IMR-90 (cell line): ENCODE measurements around the gene RAB20. TPM values are rescaled to one million over a fixed set of nuclear protein-coding genes. Genes with fewer than 3 reads are reported as not detected.

Source experiments
- ATAC-seq: fragments of 200-7000 bp; cut with Tn5 transposase; 2 replicates; pipeline ENCODE4 v1.9.1; 2020; ENCODE audit warnings: low read depth, mild to moderate bottlenecking, moderate library complexity
- BruUV-seq: library from RNA; stranded (reverse); fragments of 400-500 nt; replicated peaks from 2 replicates; lab custom pipeline; 2021; lab: Mats Ljungman, UMichigan
- CTCF ChIA-PET: fragments of 300-600 bp; formaldehyde crosslinking; extraction: SDS; loops from one replicate; lab custom pipeline; 2021; ENCODE audit warnings: antibody characterized with exemption; lab: Yijun Ruan, JAX
- POLR2A ChIA-PET: fragments of 300-600 bp; sonication (Branson Sonifier 250); formaldehyde crosslinking; loops from one replicate; lab custom pipeline; 2022; ENCODE audit warnings: antibody characterized with exemption; ENCODE audit not compliant: unreplicated experiment; lab: Charles Lee
- DNase-seq: peaks from one replicate; pipeline ENCODE4 v3.0.0; 2013
- H2AFZ ChIP-seq: replicated peaks from 2 replicates; pipeline ENCODE3; 2013; ENCODE audit warnings: low read length, mild to moderate bottlenecking; ENCODE audit not compliant: poor library complexity
- H2AK5ac ChIP-seq: 2 replicates; pipeline ENCODE4 v1.6.1; 2013; ENCODE audit warnings: low read depth, low read length, inconsistent platforms
- H2AK9ac ChIP-seq: replicated peaks from 2 replicates; pipeline ENCODE3; 2013; ENCODE audit warnings: mild to moderate bottlenecking, low read depth, low read length, moderate library complexity; ENCODE audit not compliant: poor library complexity
- H2BK120ac ChIP-seq: 2 replicates; pipeline ENCODE4 v1.6.1; 2013; ENCODE audit warnings: low read depth, low read length, inconsistent platforms
- H2BK15ac ChIP-seq: 3 replicates; pipeline ENCODE4 v1.6.1; 2013; ENCODE audit warnings: low read depth, low read length, inconsistent platforms
- H2BK20ac ChIP-seq: 2 replicates; pipeline ENCODE4 v1.6.1; 2013; ENCODE audit warnings: low read depth, mild to moderate bottlenecking, inconsistent platforms, low read length, moderate library complexity
- H2BK5ac ChIP-seq: 2 replicates; pipeline ENCODE4 v1.6.1; 2013; ENCODE audit warnings: mild to moderate bottlenecking, low read depth, low read length, inconsistent platforms; ENCODE audit not compliant: poor library complexity, severe bottlenecking
- H3K14ac ChIP-seq: replicated peaks from 2 replicates; pipeline ENCODE4 v1.6.1; 2013; ENCODE audit warnings: low read depth, low read length, inconsistent platforms
- H3K18ac ChIP-seq: 2 replicates; pipeline ENCODE4 v1.6.1; 2013; ENCODE audit warnings: low read depth, low read length, control low read depth
- H3K23ac ChIP-seq: 2 replicates; pipeline ENCODE4 v1.6.1; 2013; ENCODE audit warnings: low read depth, low read length, inconsistent platforms
- H3K27ac ChIP-seq: 2 replicates; pipeline ENCODE4 v1.5.1; 2013; ENCODE audit warnings: mild to moderate bottlenecking, control low read depth, low read length; ENCODE audit not compliant: insufficient read depth
- H3K27me3 ChIP-seq: 2 replicates; pipeline ENCODE4 v1.6.1; 2013; ENCODE audit warnings: low read length; ENCODE audit not compliant: control insufficient read depth, insufficient read depth
- H3K36me3 ChIP-seq: 2 replicates; pipeline ENCODE4 v1.6.1; 2013; ENCODE audit warnings: low read length, mixed read lengths; ENCODE audit not compliant: control insufficient read depth, insufficient read depth
- H3K4ac ChIP-seq: 2 replicates; pipeline ENCODE4 v1.6.1; 2013; ENCODE audit warnings: low read depth, low read length, inconsistent platforms
- H3K4me1 ChIP-seq: 2 replicates; pipeline ENCODE4 v1.6.1; 2013; ENCODE audit warnings: low read length, mixed read lengths; ENCODE audit not compliant: control insufficient read depth, insufficient read depth
- H3K4me2 ChIP-seq: 2 replicates; pipeline ENCODE4 v1.6.1; 2013; ENCODE audit warnings: low read depth, mild to moderate bottlenecking, control low read depth, low read length, moderate library complexity
- H3K4me3 ChIP-seq: 2 replicates; pipeline ENCODE4 v1.5.1; 2013; ENCODE audit warnings: low read depth, mild to moderate bottlenecking, control low read depth, low read length, moderate library complexity; ENCODE audit not compliant: insufficient read depth
- H3K56ac ChIP-seq: 2 replicates; pipeline ENCODE4 v1.6.1; 2013; ENCODE audit warnings: low read length, inconsistent platforms; ENCODE audit not compliant: insufficient read depth; ENCODE audit errors: extremely low read depth
- H3K79me1 ChIP-seq, 2 experiments: 2 replicates each; pipeline ENCODE4 v1.6.1; 2013; ENCODE audit warnings: low read length in 2 of 2, inconsistent platforms in 1 of 2, low read depth in 1 of 2
- H3K9ac ChIP-seq: 2 replicates; pipeline ENCODE4 v1.6.1; 2013; ENCODE audit warnings: low read depth, low read length, control low read depth
- H3K9me1 ChIP-seq: 2 replicates; pipeline ENCODE4 v1.6.1; 2013; ENCODE audit warnings: low read length, inconsistent platforms; ENCODE audit not compliant: insufficient read depth
- H3K9me3 ChIP-seq: 2 replicates; pipeline ENCODE4 v1.6.1; 2013; ENCODE audit warnings: low read length; ENCODE audit not compliant: control insufficient read depth, insufficient read depth
- H4K20me1 ChIP-seq: 2 replicates; pipeline ENCODE4 v1.6.1; 2013; ENCODE audit warnings: low read length, inconsistent platforms; ENCODE audit not compliant: insufficient read depth
- H4K5ac ChIP-seq: 2 replicates; pipeline ENCODE4 v1.6.1; 2013; ENCODE audit warnings: mild to moderate bottlenecking, low read depth, low read length, control low read depth
- H4K8ac ChIP-seq, 2 experiments: 2 replicates each; pipeline ENCODE4 v1.6.1; 2013; ENCODE audit warnings: low read depth in 2 of 2, low read length in 2 of 2, control low read depth in 1 of 2, inconsistent platforms in 1 of 2
- H4K91ac ChIP-seq: 2 replicates; pipeline ENCODE4 v1.6.1; 2013; ENCODE audit warnings: low read depth, low read length, inconsistent platforms; ENCODE audit not compliant: insufficient read depth
- CHD1 ChIP-seq: IDR thresholded peaks from 2 replicates; pipeline ENCODE4 v1.6.1; 2012; ENCODE audit warnings: low read depth, low read length, improper control_type of control experiment
- CTCF ChIP-seq: conservative IDR thresholded peaks from 2 replicates; pipeline ENCODE4 v1.5.1; 2012; ENCODE audit warnings: mild to moderate bottlenecking, low read depth, low read length, improper control_type of control experiment
- FOS ChIP-seq: fragments of 150-350 bp; IDR thresholded peaks from 2 replicates; pipeline ENCODE4 v1.6.1; 2016; ENCODE audit warnings: low read depth, low read length
- MAFK ChIP-seq: IDR thresholded peaks from 2 replicates; pipeline ENCODE4 v1.6.1; 2012; ENCODE audit warnings: low read depth, low read length, improper control_type of control experiment
- MAZ ChIP-seq: IDR thresholded peaks from 2 replicates; pipeline ENCODE4 v1.6.1; 2012; ENCODE audit warnings: low read depth, mild to moderate bottlenecking, low read length, improper control_type of control experiment, moderate library complexity, borderline replicate concordance
- MXI1 ChIP-seq: IDR thresholded peaks from 2 replicates; pipeline ENCODE4 v1.6.1; 2012; ENCODE audit warnings: low read depth, mild to moderate bottlenecking, low read length, moderate library complexity, borderline replicate concordance
- POLR2A ChIP-seq: IDR thresholded peaks from 2 replicates; pipeline ENCODE4 v1.6.1; 2012; ENCODE audit warnings: mild to moderate bottlenecking, low read depth, low read length
- WGBS, 2 experiments: methylation state at CpG; one replicate each; pipeline versions ENCODE4 v1.1.5 to v1.1.7; 2013; ENCODE audit warnings: missing lambda C conversion rate in 2 of 2; ENCODE audit not compliant: insufficient read length in 1 of 2; ENCODE audit errors: extremely low coverage in 2 of 2; 5-methylcytosine and 5-hydroxymethylcytosine counted together
- dilution Hi-C: fragments of 300-500 bp; cut with HindIII; formaldehyde crosslinking; loops from one replicate; pipeline ENCODE4 v1.14.3; 2018; ENCODE audit warnings: low sequenced_read_pairs; ENCODE audit not compliant: unreplicated experiment
- in situ Hi-C: fragments of 300-500 bp; cut with MboI; formaldehyde crosslinking; loops from 3 replicates; pipeline ENCODE4 v1.14.3; 2019; ENCODE audit warnings: low sequenced_read_pairs, inconsistent platforms, mixed read lengths
- intact Hi-C: fragments of 100-400 bp; cut with micrococcal nuclease; formaldehyde crosslinking; loops from 2 replicates; pipeline ENCODE4 v1.10.0; 2022
- polyA plus RNA-seq, 3 experiments: library from polyadenylated mRNA; depleted of rRNA; stranded (reverse); fragments of >200 nt; gene quantifications; 2 replicates each; pipeline ENCODE4 v1.2.3, GENCODE V29; 2012; ENCODE audit warnings: low replicate concordance in 1 of 3
- total RNA-seq: library from RNA; depleted of rRNA; stranded (reverse); fragments of >200 nt; gene quantifications from 2 replicates; pipeline ENCODE4 v1.2.3, GENCODE V29; 2012

Gene RAB20
- total and polyA plus RNA-seq, 2 of the 4 experiments (the other 2 are of a cell fraction), result 3.8 to 5.1 TPM

- Histone ChIP-seq H3K27ac (no peak overlapping the region; the same call in 1 of the 2 replicates), H3K18ac (no peak overlapping the region), H3K79me1 (peaks cover 21 to 28% of the 10 kb centered on the region in 2 experiments), H3K9ac (no peak overlapping the region), H4K5ac (no peak overlapping the region), H3K4me2 (no peak overlapping the region), H2AFZ (no peak overlapping the region), H3K27me3 (no peaks in the 10 kb centered on the region), H4K91ac (no peak overlapping the region), H4K20me1 (peaks cover 10% of the 10 kb centered on the region; the same call in 1 of the 2 replicates), H3K56ac (no peak overlapping the region), H2BK20ac (no peak overlapping the region), H3K4ac (no peak overlapping the region), H3K4me3 (no peak overlapping the region), H3K4me1 (peaks cover 13% of the 10 kb centered on the region), H3K36me3 (peaks cover 90% of the 10 kb centered on the region), H2BK5ac (peak overlapping the region; percentile 6), H2BK15ac (no peak overlapping the region), H4K8ac (no peak overlapping the region), H3K23ac (no peak overlapping the region), H3K14ac (no peak overlapping the region), H2BK120ac (no peak overlapping the region), H2AK9ac (no peak overlapping the region), H3K9me3 (no peaks in the 10 kb centered on the region), H3K9me1 (peaks cover 10% of the 10 kb centered on the region), H2AK5ac (no peak overlapping the region)
- ChIA-PET POLR2A (interaction anchor here (1.0 kb wide), 1 partner anchor 98 kb away, joined by 3 read pairs; no protein-coding TSS in a partner anchor), CTCF (no interaction called here)
- no peak for ATAC-seq
- TF ChIP-seq CTCF (no peak), MXI1 (no peak), MAZ (no peak), MAFK (no peak), CHD1 (no peak), POLR2A (no peak), FOS (no peak)
- WGBS, 2 experiments, result 96% methylated on average over 15 of the region's 18 CpGs; no CpG with 5 or more reads in 1 of the 2 experiments
- no peak for DNase-seq
- dilution Hi-C loops (no loop called here), intact Hi-C loops (no loop called here), in situ Hi-C loops (no loop called here)
- no TSS peak for BruUV-seq
Observed at GRCh38 chr13:110503979-110504499, 57.5 kb downstream of the RAB20 start.
